ENCODE results near the gene SERTAD3.

SERTAD3 gene

GRCh38 chr19:40419780-40420179 lies 24.4 kb downstream of the SERTAD3 start:
- Histone ChIP-seq H3K36me3 (no peaks in the 10 kb centered on the region; the same call in 1 of the 2 replicates), H3K9me3 (no peaks in the 10 kb centered on the region), H3K4me3 (ENCODE audit: low read depth, low read length) (no peak overlapping the region), H3K27me3 (no peaks in the 10 kb centered on the region), H3K4me1 (peaks cover 3% of the 10 kb centered on the region; the same call in 1 of the 2 replicates)
- DNase-seq = no peak
- TF ChIP-seq, protein P1, sequence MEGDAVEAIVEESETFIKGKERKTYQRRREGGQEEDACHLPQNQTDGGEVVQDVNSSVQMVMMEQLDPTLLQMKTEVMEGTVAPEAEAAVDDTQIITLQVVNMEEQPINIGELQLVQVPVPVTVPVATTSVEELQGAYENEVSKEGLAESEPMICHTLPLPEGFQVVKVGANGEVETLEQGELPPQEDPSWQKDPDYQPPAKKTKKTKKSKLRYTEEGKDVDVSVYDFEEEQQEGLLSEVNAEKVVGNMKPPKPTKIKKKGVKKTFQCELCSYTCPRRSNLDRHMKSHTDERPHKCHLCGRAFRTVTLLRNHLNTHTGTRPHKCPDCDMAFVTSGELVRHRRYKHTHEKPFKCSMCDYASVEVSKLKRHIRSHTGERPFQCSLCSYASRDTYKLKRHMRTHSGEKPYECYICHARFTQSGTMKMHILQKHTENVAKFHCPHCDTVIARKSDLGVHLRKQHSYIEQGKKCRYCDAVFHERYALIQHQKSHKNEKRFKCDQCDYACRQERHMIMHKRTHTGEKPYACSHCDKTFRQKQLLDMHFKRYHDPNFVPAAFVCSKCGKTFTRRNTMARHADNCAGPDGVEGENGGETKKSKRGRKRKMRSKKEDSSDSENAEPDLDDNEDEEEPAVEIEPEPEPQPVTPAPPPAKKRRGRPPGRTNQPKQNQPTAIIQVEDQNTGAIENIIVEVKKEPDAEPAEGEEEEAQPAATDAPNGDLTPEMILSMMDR (IDR thresholded peaks at IDR 0.05; ENCODE audit: low read depth, low read length) = no peak

DNA sequence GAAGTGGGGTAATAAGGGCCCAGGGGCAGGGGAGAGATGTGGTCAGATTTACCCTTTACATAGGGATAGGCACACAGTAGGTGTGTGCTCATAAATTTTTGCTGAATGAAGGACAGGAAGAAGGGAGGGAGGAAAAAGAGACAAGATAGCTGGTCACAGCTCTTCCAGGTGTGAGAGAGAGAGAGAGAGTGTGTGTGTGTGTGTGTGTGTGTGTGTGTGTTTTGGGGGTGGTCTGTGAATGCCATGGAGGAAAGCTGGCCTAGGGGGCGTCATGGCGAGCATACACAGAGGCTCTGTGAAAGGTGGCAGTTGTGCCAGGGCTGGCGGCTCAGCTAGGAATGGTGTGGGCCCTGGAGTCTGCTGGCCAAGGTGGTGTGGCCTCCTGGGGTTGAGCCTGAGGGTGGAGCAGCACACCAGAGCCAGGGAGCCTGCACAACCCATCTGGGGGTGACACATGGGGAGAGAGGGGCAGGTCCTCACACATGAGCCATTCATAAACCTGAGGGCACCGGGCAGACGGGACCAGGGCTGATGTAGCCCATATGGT lies 25.0 kb downstream of the SERTAD3 start:
- Histone ChIP-seq H3K4me1 (no peaks in the 10 kb centered on the region), H3K4me3 (ENCODE audit: low read depth, low read length) (no peak overlapping the region), H3K9me3 (no peaks in the 10 kb centered on the region), H3K36me3 (no peaks in the 10 kb centered on the region; the same call in 1 of the 2 replicates), H3K27me3 (no peaks in the 10 kb centered on the region)
- DNase-seq = no peak
- TF ChIP-seq, protein P1 (IDR thresholded peaks at IDR 0.05; ENCODE audit: low read depth, low read length) = no peak

DNA sequence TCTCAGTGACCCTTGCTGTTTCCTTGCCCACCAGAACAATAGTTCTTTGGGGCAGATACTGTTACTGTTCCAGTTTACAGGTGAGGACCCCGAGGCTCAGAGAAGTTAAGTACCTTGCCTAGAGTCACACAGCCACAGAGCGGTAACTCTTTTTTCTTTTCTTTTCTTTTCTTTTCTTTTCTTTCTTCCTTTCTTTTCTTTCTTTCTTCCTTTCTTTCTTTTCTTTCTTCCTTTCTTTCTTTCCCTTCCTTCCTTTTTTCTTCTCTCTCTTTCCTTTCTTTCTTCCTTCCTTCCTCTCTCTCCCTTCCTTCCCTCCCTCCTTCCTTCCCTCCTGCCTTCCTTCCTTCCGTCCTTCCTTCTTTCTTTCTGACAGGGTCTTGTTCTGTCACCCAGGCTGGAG lies 26.1 kb downstream of the SERTAD3 start:
- Histone ChIP-seq H3K4me3 (ENCODE audit: low read depth, low read length) (no peak overlapping the region), H3K27me3 (no peaks in the 10 kb centered on the region), H3K36me3 (no peaks in the 10 kb centered on the region; the same call in 1 of the 2 replicates), H3K4me1 (no peaks in the 10 kb centered on the region), H3K9me3 (no peaks in the 10 kb centered on the region)
- DNase-seq = no peak
- TF ChIP-seq, protein P1 (IDR thresholded peaks at IDR 0.05; ENCODE audit: low read depth, low read length) = no peak

GRCh38 chr19:40417643-40417981 lies 26.5 kb downstream of the SERTAD3 start:
- DNase-seq = no peak
- no peaks in the 10 kb centered on the region for H3K9me3 ChIP-seq
- TF ChIP-seq, protein P1 (IDR thresholded peaks at IDR 0.05; ENCODE audit: low read depth, low read length) = no peak
- H3K36me3 ChIP-seq = no peaks in the 10 kb centered on the region; the same call in 1 of the 2 replicates
- no peaks in the 10 kb centered on the region for H3K27me3 ChIP-seq
- no peak overlapping the region for H3K4me3 ChIP-seq (ENCODE audit: low read depth, low read length)
- no peaks in the 10 kb centered on the region for H3K4me1 ChIP-seq

GRCh38 chr19:40416918-40417642 lies 27.1 kb downstream of the SERTAD3 start:
- TF ChIP-seq, protein P1 (IDR thresholded peaks at IDR 0.05; ENCODE audit: low read depth, low read length) = no peak
- no peak for DNase-seq
- Histone ChIP-seq H3K36me3 (no peaks in the 10 kb centered on the region), H3K4me3 (ENCODE audit: low read depth, low read length) (no peak overlapping the region), H3K27me3 (no peaks in the 10 kb centered on the region), H3K9me3 (no peaks in the 10 kb centered on the region), H3K4me1 (no peaks in the 10 kb centered on the region)

DNA sequence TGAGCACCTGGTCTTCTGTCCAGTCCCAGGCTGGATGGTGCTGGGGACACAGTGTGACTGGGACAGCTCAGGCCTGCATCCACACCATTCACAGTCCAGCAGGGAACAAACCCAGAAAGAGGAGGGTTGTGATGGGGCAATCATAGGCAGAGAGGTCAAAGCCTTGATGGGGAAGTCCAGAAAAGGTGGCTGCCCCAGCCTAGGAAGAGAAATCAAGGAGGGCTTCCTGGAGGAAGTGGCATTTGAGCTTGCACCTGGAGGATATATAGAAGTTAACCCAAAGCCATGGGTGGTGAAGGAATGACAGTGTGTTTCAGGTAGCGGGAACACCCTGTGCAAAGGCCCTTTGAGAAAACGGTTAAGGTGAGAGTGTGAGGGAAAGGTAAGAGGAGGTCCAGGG lies 28.4 kb downstream of the SERTAD3 start:
- Histone ChIP-seq H3K27me3 (no peaks in the 10 kb centered on the region), H3K4me1 (no peaks in the 10 kb centered on the region), H3K9me3 (no peaks in the 10 kb centered on the region), H3K36me3 (no peaks in the 10 kb centered on the region), H3K4me3 (ENCODE audit: low read depth, low read length) (no peak overlapping the region)
- DNase-seq = no peak
- TF ChIP-seq, protein P1 (IDR thresholded peaks at IDR 0.05; ENCODE audit: low read depth, low read length) = no peak

All from BE2C (cell line).